ENCODE measurements around the gene MPC2.
"Not testable (repeated sequence)": the region's sequence is repeated elsewhere in the genome, so short reads cannot be mapped to it uniquely, and the experiment has no call there.

MPC2 gene

GRCh38 chr1:167934426-167935215, 2.3 kb downstream of the MPC2 start:
- Histone ChIP-seq H3K9me3 (ENCODE audit: control insufficient read depth in 1 of 2, low read length in 2 of 2) (no peaks in the 10 kb centered on the region), H3K27ac (ENCODE audit: low read length) (peak overlapping the region; percentile 97), H3K36me3 (ENCODE audit: control insufficient read depth in 1 of 2, insufficient read depth in 2 of 2, low read length in 2 of 2) (peaks cover 0 to 17% of the 10 kb centered on the region in 2 donors), H3K4me1 (ENCODE audit: control insufficient read depth in 1 of 2, insufficient read depth in 2 of 2, low read length in 2 of 2) (peaks cover 0 to 22% of the 10 kb centered on the region in 2 donors), H3K27me3 (ENCODE audit: low read depth, low read length) (no peaks in the 10 kb centered on the region), H3K4me3 (ENCODE audit: low read depth in 1 of 2, low read length in 2 of 2) (peak overlapping the region; percentile 78 to 93)

GRCh38 chr1:167933788-167934187, 3.1 kb downstream of the MPC2 start:
- Histone ChIP-seq H3K9me3 (ENCODE audit: control insufficient read depth in 1 of 2, low read length in 2 of 2) (no peaks in the 10 kb centered on the region), H3K27me3 (ENCODE audit: low read depth, low read length) (no peaks in the 10 kb centered on the region), H3K27ac (ENCODE audit: low read length) (peak overlapping the region; percentile 97), H3K4me3 (ENCODE audit: low read depth in 1 of 2, low read length in 2 of 2) (peak overlapping the region; percentile 78 to 93), H3K36me3 (ENCODE audit: control insufficient read depth in 1 of 2, insufficient read depth in 2 of 2, low read length in 2 of 2) (peaks cover 0 to 17% of the 10 kb centered on the region in 2 donors), H3K4me1 (ENCODE audit: control insufficient read depth in 1 of 2, insufficient read depth in 2 of 2, low read length in 2 of 2) (peaks cover 0 to 23% of the 10 kb centered on the region in 2 donors)

GRCh38 chr1:167929725-167930124, 7.1 kb downstream of the MPC2 start:
- Histone ChIP-seq H3K27ac (ENCODE audit: low read length) (no peak overlapping the region), H3K36me3 (ENCODE audit: control insufficient read depth in 1 of 2, insufficient read depth in 2 of 2, low read length in 2 of 2) (no peaks in the 10 kb centered on the region), H3K27me3 (ENCODE audit: low read depth, low read length) (no peaks in the 10 kb centered on the region), H3K4me3 (ENCODE audit: low read depth in 1 of 2, low read length in 2 of 2) (no peak overlapping the region), H3K9me3 (ENCODE audit: control insufficient read depth in 1 of 2, low read length in 2 of 2) (no peaks in the 10 kb centered on the region), H3K4me1 (ENCODE audit: control insufficient read depth in 1 of 2, insufficient read depth in 2 of 2, low read length in 2 of 2) (peaks cover 0 to 26% of the 10 kb centered on the region in 2 donors)

GRCh38 chr1:167928919-167929318, 8.0 kb downstream of the MPC2 start:
- H3K4me3 ChIP-seq (ENCODE audit: low read depth in 1 of 2, low read length in 2 of 2); H3K27ac ChIP-seq (ENCODE audit: low read length); H3K9me3 ChIP-seq (ENCODE audit: control insufficient read depth in 1 of 2, low read length in 2 of 2); H3K36me3 ChIP-seq (ENCODE audit: control insufficient read depth in 1 of 2, insufficient read depth in 2 of 2, low read length in 2 of 2); H3K27me3 ChIP-seq (ENCODE audit: low read depth, low read length): not testable (repeated sequence)
- peaks cover 0 to 23% of the 10 kb centered on the region in 2 donors for H3K4me1 ChIP-seq (ENCODE audit: control insufficient read depth in 1 of 2, insufficient read depth in 2 of 2, low read length in 2 of 2)

- H3K9me3 ChIP-seq (ENCODE audit: control insufficient read depth in 1 of 2, low read length in 2 of 2): no peaks in the 10 kb centered on the region
- no peaks in the 10 kb centered on the region for H3K36me3 ChIP-seq (ENCODE audit: control insufficient read depth in 1 of 2, insufficient read depth in 2 of 2, low read length in 2 of 2)
- H3K4me1 ChIP-seq (ENCODE audit: control insufficient read depth in 1 of 2, insufficient read depth in 2 of 2, low read length in 2 of 2): peaks cover 0 to 18% of the 10 kb centered on the region in 2 donors
- H3K4me3 ChIP-seq (ENCODE audit: low read depth in 1 of 2, low read length in 2 of 2): no peak overlapping the region
- no peaks in the 10 kb centered on the region for H3K27me3 ChIP-seq (ENCODE audit: low read depth, low read length)
- H3K27ac ChIP-seq (ENCODE audit: low read length): peak overlapping the region; percentile 6
Observed at GRCh38 chr1:167928457-167928852, 8.4 kb downstream of the MPC2 start.

GRCh38 chr1:167927046-167927754, 9.7 kb downstream of the MPC2 start:
- no peaks in the 10 kb centered on the region for H3K9me3 ChIP-seq (ENCODE audit: control insufficient read depth in 1 of 2, low read length in 2 of 2)
- H3K4me1 ChIP-seq (ENCODE audit: control insufficient read depth in 1 of 2, insufficient read depth in 2 of 2, low read length in 2 of 2): peaks cover 0 to 10% of the 10 kb centered on the region in 2 donors
- no peak overlapping the region for H3K27ac ChIP-seq (ENCODE audit: low read length)
- no peak overlapping the region for H3K4me3 ChIP-seq (ENCODE audit: low read depth in 1 of 2, low read length in 2 of 2)
- no peaks in the 10 kb centered on the region for H3K27me3 ChIP-seq (ENCODE audit: low read depth, low read length)
- H3K36me3 ChIP-seq (ENCODE audit: control insufficient read depth in 1 of 2, insufficient read depth in 2 of 2, low read length in 2 of 2): no peaks in the 10 kb centered on the region

GRCh38 chr1:167926486-167926997, 10.3 kb downstream of the MPC2 start:
- Histone ChIP-seq H3K27me3 (ENCODE audit: low read depth, low read length) (no peaks in the 10 kb centered on the region), H3K36me3 (ENCODE audit: control insufficient read depth in 1 of 2, insufficient read depth in 2 of 2, low read length in 2 of 2) (no peaks in the 10 kb centered on the region), H3K9me3 (ENCODE audit: control insufficient read depth in 1 of 2, low read length in 2 of 2) (no peaks in the 10 kb centered on the region), H3K4me1 (ENCODE audit: control insufficient read depth in 1 of 2, insufficient read depth in 2 of 2, low read length in 2 of 2) (peaks cover 0 to 10% of the 10 kb centered on the region in 2 donors), H3K27ac (ENCODE audit: low read length) (no peak overlapping the region), H3K4me3 (ENCODE audit: low read depth in 1 of 2, low read length in 2 of 2) (no peak overlapping the region)

GRCh38 chr1:167924543-167925231, 12.2 kb downstream of the MPC2 start:
- no peaks in the 10 kb centered on the region for H3K27me3 ChIP-seq (ENCODE audit: low read depth, low read length)
- no peaks in the 10 kb centered on the region for H3K9me3 ChIP-seq (ENCODE audit: control insufficient read depth in 1 of 2, low read length in 2 of 2)
- no peak overlapping the region for H3K27ac ChIP-seq (ENCODE audit: low read length)
- no peaks in the 10 kb centered on the region for H3K36me3 ChIP-seq (ENCODE audit: control insufficient read depth in 1 of 2, insufficient read depth in 2 of 2, low read length in 2 of 2)
- H3K4me1 ChIP-seq (ENCODE audit: control insufficient read depth in 1 of 2, insufficient read depth in 2 of 2, low read length in 2 of 2): peaks cover 0 to 10% of the 10 kb centered on the region in 2 donors
- H3K4me3 ChIP-seq (ENCODE audit: low read depth in 1 of 2, low read length in 2 of 2): no peak overlapping the region

GRCh38 chr1:167924102-167924501, 12.8 kb downstream of the MPC2 start:
- Histone ChIP-seq H3K4me3 (ENCODE audit: low read depth in 1 of 2, low read length in 2 of 2) (no peak overlapping the region), H3K9me3 (ENCODE audit: control insufficient read depth in 1 of 2, low read length in 2 of 2) (no peaks in the 10 kb centered on the region), H3K27ac (ENCODE audit: low read length) (no peak overlapping the region), H3K27me3 (ENCODE audit: low read depth, low read length) (no peaks in the 10 kb centered on the region), H3K36me3 (ENCODE audit: control insufficient read depth in 1 of 2, insufficient read depth in 2 of 2, low read length in 2 of 2) (no peaks in the 10 kb centered on the region), H3K4me1 (ENCODE audit: control insufficient read depth in 1 of 2, insufficient read depth in 2 of 2, low read length in 2 of 2) (peaks cover 0 to 10% of the 10 kb centered on the region in 2 donors)

GRCh38 chr1:167923324-167924056, 13.4 kb downstream of the MPC2 start:
- no peak overlapping the region for H3K27ac ChIP-seq (ENCODE audit: low read length)
- H3K4me1 ChIP-seq (ENCODE audit: control insufficient read depth in 1 of 2, insufficient read depth in 2 of 2, low read length in 2 of 2): peaks cover 0 to 6% of the 10 kb centered on the region in 2 donors
- H3K27me3 ChIP-seq (ENCODE audit: low read depth, low read length): no peaks in the 10 kb centered on the region
- no peaks in the 10 kb centered on the region for H3K9me3 ChIP-seq (ENCODE audit: control insufficient read depth in 1 of 2, low read length in 2 of 2)
- H3K36me3 ChIP-seq (ENCODE audit: control insufficient read depth in 1 of 2, insufficient read depth in 2 of 2, low read length in 2 of 2): no peaks in the 10 kb centered on the region
- no peak overlapping the region for H3K4me3 ChIP-seq (ENCODE audit: low read depth in 1 of 2, low read length in 2 of 2)
